Lower lobe of right lung (tissue), 2 donors: ENCODE measurements around the gene NTM. TPM values are rescaled to one million over a fixed set of nuclear protein-coding genes. Genes with fewer than 3 reads are reported as not detected.

Experiments
- ATAC-seq, 2 donors: fragments of 200-7000 bp; cut with Tn5 transposase; one replicate each; pipeline ENCODE4 v1.9.1; 2020 to 2022; ENCODE audit warnings: mild to moderate bottlenecking in 2 of 2, moderate library complexity in 2 of 2
- DNase-seq: peaks from one replicate; pipeline ENCODE4 v3.0.0-alpha.2; 2020
- H3K27ac ChIP-seq: fragments of 200-600 bp; one replicate; pipeline ENCODE4 v1.8.0; 2022
- H3K27me3 ChIP-seq: fragments of 200-600 bp; one replicate; pipeline ENCODE4 v1.8.0; 2022; ENCODE audit warnings: low read depth
- H3K36me3 ChIP-seq: fragments of 200-600 bp; one replicate; pipeline ENCODE4 v1.8.0; 2022; ENCODE audit warnings: mild to moderate bottlenecking
- H3K4me1 ChIP-seq: fragments of 200-600 bp; one replicate; pipeline ENCODE4 v1.8.0; 2022
- H3K4me3 ChIP-seq: fragments of 200-600 bp; one replicate; pipeline ENCODE4 v1.8.0; 2022; ENCODE audit warnings: mild to moderate bottlenecking
- H3K9me3 ChIP-seq: fragments of 200-600 bp; one replicate; pipeline ENCODE4 v1.8.0; 2022
- CTCF ChIP-seq: fragments of 200-600 bp; IDR thresholded peaks from one replicate; pipeline ENCODE4 v1.8.0; 2022; ENCODE audit warnings: antibody characterized with exemption, mild to moderate bottlenecking
- intact Hi-C: fragments of 100-400 bp; cut with DNase I; formaldehyde crosslinking; loops from one replicate; pipeline ENCODE4 v1.11.0; 2022
- total RNA-seq: library from RNA; stranded (reverse); fragmentation: NEBNext Ultra II Directional; extraction: Animal tissue kit (Norgen Biotek cat#: 25700); gene quantifications from one replicate; pipeline ENCODE4 v1.2.1, GENCODE V29; 2021
- donor health status: DM: no; HTN: yes; CAD: no; lungs with severe emphysema.

Gene NTM
- total RNA-seq, 1 donor from 2014 or later: 2.3 TPM

DNA sequence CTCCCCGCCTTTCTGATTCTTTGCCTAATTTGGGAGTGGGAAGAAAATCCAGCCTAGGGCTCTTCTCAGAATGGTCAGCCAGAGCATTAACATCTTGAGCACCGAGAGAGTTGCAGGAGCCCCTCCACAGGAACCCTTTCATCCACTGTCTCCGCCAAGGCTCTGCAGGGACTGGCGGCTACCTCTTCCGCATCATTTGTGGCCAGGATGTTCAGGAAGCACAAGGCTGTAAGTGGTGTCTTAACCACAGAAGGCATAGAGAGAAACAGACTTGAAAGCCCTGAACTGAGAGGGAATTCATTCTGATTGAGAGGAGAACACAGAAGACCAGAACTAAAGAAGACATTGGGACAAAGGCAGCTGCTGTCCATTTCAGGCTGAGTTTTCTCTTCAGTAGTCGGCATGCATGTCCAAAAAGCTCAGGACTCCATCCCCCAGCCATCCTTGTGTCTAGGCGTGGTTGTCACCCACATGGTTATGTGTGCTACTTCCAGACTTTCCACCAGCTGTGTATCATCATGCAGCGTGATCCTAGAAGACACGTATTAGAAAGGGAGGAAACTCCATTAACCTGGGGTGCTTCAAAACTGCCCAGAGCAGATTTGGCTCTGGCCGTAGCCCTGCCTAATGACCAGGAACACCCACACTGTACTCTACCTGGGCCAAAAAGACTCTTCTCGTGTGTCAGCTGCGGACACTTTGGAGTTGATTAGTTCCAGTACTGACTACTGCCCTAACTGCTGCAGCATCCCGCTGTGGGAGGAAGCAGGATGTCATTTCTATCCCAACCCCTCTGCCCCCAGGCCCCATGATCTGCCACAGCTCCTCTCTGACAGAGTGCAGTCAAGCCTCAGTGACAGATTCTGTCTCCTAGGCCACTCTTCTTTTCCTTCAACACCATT is 725.1 kb downstream of the NTM start:
- H3K36me3 ChIP-seq: no peaks in the 10 kb centered on the region
- no peak for DNase-seq
- no peaks in the 10 kb centered on the region for H3K4me1 ChIP-seq
- no peak overlapping the region for H3K27ac ChIP-seq
- TF ChIP-seq CTCF: no peak
- H3K9me3 ChIP-seq: no peaks in the 10 kb centered on the region
- H3K27me3 ChIP-seq: no peaks in the 10 kb centered on the region
- H3K4me3 ChIP-seq: no peak overlapping the region
- ATAC-seq: peak in 1 of 2 donors; percentile 23
- intact Hi-C loops: no loop called here

DNA sequence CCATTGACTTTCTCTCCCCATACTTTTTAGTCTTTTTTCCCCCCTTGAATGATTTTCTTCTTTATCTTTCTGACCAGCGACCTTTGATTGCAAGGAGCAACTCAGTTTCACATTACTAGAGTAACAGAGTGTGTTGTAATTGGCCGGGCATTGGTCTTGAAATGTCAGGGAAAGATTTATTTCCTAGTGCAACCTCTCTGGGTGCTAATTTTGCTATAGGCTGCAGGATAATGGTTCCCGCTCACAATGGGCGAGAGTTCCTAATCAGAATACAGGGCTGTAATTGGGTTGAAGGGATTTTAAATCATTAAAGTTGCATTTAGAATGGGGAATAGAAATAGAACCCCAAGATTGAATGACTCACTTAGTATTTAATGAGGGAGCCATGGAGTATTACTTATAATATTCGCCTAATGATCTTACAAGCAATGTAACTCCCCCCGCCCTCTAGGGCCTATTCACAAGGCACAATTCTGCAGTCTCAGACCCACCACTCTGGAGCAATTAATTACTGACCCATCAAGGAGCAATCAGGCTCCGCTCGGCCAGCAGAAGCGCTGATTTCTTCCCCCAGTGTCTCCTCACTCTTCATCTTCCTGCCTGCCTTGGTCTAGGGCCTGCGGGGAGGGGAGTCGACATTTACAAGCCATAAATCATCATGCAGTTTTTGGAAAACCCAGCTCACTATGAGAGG is 725.9 kb downstream of the NTM start:
- intact Hi-C loops: no loop called here
- Histone ChIP-seq H3K27me3 (no peaks in the 10 kb centered on the region), H3K36me3 (no peaks in the 10 kb centered on the region), H3K4me1 (no peaks in the 10 kb centered on the region), H3K4me3 (no peak overlapping the region), H3K9me3 (no peaks in the 10 kb centered on the region), H3K27ac (no peak overlapping the region)
- DNase-seq: no peak
- no peak for ATAC-seq
- TF ChIP-seq CTCF: no peak

DNA sequence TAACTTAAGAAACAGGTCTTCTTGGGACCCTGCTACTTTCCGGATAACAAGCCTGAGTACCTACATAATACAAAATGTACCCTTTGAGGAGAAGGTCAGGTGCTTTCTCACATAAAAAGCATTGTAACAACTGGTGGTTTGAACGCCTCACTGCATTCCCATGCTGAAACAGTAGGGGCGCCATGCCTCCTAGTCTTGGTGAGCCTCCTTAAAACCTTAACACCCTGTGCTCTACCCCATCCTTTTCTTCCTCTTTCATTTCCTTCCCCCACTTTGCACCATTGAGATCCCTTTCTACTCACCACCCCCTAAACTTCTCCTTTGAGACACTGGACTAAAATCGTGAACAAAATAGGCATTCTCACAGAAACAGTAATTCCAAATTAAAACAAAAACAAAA is 729.3 kb downstream of the NTM start:
- Histone ChIP-seq H3K27ac (no peak overlapping the region), H3K36me3 (no peaks in the 10 kb centered on the region), H3K4me3 (no peak overlapping the region), H3K4me1 (no peaks in the 10 kb centered on the region), H3K9me3 (no peaks in the 10 kb centered on the region), H3K27me3 (no peaks in the 10 kb centered on the region)
- intact Hi-C loops: no loop called here
- DNase-seq (peak; percentile 55), ATAC-seq (peak; percentile 45 to 74)
- TF ChIP-seq CTCF: peak; percentile 38

- DNase-seq (no peak), ATAC-seq (no peak)
- Histone ChIP-seq H3K27ac (no peak overlapping the region), H3K4me3 (no peak overlapping the region), H3K4me1 (no peaks in the 10 kb centered on the region), H3K27me3 (no peaks in the 10 kb centered on the region), H3K9me3 (no peaks in the 10 kb centered on the region), H3K36me3 (no peaks in the 10 kb centered on the region)
- TF ChIP-seq CTCF: no peak
- intact Hi-C loops: no loop called here
These were observed 730.2 kb downstream of the NTM start for GRCh38 chr11:132100583-132100982.

DNA sequence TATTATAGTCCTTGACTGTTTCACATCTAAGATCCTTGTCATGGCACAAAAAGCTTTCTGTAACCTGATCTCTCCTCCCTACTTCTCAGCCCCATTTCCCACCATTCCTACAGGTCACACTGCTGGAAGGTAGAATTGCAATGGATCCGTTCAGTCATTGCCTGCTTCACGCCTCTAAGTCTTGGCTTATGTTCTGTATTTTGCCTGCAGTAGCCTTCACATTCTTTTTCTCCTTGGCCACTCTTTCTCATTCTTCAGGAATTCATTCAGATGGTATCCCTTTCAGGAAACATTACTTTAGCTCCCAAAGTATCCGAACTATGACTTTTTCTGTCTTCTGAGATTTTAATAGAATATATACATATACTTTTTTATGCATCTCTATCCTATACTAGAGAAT is 731.5 kb downstream of the NTM start:
- TF ChIP-seq CTCF: no peak
- intact Hi-C loops: no loop called here

More for the DNA sequence above, 731.5 kb downstream of the NTM start:
- no peaks in the 10 kb centered on the region for H3K27me3 ChIP-seq
- no peak overlapping the region for H3K27ac ChIP-seq
- H3K36me3 ChIP-seq: no peaks in the 10 kb centered on the region
- no peaks in the 10 kb centered on the region for H3K9me3 ChIP-seq
- H3K4me1 ChIP-seq: no peaks in the 10 kb centered on the region
- H3K4me3 ChIP-seq: no peak overlapping the region
- no peak for ATAC-seq
- DNase-seq: no peak
